GM19455 (cell line): ENCODE data around the gene DGCR8.
"Not testable (repeated sequence)": the region's sequence is repeated elsewhere in the genome, so short reads cannot be mapped to it uniquely, and the experiment has no call there.

Experiments
- ATAC-seq: cut with Tn5 transposase; IDR thresholded peaks from one replicate; pipeline ENCODE4 v1.9.1; 2021; ENCODE audit not compliant: unreplicated experiment

Gene DGCR8

DNA sequence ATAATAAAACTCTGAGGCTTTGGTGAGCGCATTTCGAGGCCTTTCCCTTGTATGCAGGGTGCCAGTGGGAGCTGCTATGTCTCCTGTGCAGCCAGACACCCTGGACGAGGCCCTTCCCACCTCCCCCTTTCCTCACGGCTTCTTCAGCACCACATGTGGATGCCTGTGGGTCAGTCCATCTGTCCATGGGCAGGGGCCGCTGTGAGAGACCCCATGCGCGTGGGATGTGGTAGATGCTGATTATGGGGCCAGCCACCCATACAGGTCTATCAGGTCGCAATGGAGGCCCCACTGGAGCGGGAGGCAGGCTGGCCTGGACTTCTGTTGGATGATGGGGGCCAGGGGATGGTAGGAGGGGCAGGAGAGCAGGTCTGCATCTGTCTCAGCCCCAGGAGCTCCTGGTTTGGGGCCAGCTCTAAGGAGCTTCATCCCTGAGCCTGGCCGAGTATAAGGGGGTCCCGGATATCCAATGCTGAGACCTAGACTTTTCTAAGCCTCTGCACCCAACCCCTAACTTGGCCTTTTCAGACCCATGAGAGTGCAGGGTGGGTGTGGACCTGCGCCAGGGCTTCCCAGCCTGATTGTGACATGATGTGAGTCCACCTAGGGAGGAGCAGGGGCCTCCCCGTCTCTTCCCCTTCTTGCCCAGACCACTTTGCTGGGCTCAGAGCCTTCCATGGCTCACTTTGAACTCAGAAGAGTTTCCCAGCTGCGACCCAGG, 14.0 kb upstream of the DGCR8 start:
- ATAC-seq: no peak

DNA sequence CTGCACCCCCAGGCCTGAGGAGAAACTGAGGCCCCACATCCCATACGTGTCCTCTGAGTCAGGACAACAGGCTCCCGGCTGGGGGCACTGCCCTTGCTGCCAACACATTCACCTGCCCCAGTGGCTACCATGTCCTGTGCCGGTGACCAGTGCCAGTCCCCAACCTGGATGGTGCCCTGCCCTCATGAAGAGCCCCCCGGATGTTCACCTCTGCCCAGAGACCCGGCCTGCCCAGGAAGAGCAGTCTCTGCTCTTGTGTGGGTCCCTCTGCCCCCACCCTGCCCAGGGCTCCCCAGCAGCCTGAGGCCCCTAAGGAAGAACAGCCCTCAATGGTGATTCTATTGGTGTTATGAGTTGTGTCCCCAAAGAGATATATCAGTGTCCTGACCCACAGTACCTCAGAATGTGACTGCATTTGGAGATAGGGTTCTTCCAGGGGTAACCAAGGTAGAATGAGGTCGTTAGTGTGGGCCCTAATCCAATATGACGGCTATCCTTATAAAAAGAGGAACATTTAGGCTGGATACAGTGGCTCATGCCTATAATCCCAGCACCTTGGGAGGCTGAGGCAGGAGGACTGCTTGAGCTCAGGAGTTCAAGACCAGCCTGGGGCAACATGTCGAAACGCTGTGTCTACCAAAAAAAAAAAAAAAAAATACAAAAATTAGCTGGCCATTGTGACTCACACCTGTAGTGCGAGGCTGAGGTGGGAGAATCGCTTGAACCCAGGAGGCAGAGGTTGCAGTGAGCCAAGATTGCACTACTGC, 13.2 kb upstream of the DGCR8 start:
- ATAC-seq: no peak

DNA sequence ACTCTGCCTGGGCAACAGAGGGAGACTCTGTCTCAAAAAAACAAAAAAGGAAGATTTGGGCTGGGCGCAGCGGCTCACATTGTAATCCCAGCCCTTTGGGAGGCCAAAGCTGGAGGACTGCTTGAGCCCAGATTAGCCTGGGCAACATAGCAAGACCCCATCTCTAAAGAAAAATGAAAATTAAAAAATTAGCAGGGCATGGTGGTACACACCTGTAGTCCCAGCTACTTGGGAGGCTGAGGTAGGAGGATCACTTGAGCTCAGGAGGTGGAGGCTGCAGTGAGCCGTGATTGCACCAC, 12.7 kb upstream of the DGCR8 start:
- not testable (repeated sequence) for ATAC-seq

DNA sequence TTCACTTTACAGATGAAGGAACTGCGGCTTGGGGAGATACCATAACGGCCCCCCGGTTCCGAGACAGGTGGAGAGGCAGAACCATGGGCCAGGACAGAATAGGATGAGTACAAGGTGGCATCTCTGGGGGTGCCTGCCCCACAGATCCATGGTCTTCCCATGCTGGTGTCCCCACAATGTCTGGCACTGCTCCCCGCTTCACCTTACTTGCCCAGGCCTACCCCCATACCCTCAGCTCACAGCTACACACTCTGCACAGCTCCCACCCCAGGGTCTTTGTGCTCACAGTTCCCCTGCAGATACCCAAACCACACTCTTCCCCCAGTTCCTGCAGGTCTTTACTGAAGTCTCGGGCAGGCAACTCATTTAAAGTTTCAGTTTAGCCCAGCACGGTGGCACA, 11.4 kb upstream of the DGCR8 start:
- no peak for ATAC-seq

DNA sequence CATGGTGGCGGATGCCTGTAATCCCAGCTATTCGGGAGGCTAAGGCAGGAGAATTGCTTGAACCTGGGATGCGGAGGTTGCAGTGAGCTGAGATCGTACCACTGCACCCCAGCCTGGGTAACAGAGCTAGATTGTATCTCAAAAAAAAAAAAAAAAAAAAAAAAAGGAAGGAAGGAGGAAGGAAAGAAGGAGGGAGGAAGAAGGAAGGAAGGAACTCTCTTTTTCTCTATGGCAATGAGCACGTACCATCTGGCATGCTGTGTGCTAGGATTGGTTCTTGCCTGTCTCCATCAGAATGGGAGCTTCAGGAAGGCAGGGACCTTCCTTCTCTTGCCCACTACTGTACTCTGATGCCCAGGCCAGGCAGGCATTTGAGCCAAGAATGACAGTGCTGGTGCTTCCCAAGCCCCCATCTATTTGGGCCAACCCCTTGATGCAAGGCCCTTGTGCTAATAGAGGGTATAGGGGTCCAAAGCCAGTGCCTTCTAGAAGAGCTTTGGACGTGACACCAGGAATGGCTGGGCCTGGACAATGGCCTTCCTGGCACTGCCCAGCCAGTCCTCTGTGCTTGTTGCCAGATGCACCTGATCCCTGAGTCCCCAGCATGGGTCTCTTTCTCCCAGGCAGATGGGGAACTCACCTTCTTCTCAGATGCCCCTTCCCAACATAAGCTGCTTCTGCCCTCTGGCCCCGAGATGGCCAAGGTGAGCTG, 10.6 kb upstream of the DGCR8 start:
- ATAC-seq: no peak

DNA sequence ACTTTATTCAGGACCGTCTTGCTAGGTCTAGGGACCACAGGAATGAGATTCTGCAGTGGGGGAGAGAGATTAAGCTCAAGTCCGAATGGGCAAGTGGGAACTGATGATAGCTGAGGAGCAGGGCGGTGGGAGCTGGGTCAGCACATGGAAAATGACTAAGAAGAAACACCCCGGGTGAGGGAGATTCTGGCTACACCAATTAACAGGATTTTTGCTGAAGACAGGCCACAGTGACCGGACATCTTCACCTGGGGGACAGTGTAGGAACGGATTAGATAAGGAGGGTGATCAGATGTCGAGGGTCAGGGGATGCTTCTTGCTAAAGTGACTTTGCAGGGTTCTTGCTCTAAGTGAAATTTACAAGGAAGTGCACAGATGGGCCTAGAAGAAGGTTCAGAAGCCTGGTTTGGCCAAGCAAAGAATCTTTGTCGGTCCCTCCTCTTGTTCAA, 8.5 kb upstream of the DGCR8 start:
- no peak for ATAC-seq

DNA sequence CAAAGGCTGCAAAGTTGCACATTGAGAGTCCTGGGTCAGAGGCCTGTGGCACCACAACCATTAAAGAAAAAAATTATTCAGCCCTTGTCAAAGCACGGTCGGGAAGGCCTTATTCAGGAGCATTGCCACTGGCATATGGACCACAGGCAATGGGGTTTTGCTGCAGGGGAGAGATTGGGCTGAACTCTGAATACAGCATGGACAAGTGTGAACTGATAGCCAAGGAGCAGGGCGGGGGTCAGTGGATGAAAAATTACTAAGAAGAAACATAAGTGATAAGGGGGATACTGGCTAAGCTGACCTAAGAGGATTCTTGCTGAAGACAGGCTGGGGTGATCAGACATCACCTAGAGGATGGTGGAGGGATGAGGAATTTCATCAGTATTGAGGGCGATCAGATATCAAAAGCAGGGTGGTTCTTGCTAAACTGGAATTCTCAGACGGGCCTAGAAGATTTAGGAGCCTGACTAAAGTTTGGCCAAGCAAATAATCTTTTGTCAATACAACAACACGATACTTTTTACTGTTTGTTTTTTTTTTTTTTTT, 3.3 kb upstream of the DGCR8 start:
- ATAC-seq: no peak

DNA sequence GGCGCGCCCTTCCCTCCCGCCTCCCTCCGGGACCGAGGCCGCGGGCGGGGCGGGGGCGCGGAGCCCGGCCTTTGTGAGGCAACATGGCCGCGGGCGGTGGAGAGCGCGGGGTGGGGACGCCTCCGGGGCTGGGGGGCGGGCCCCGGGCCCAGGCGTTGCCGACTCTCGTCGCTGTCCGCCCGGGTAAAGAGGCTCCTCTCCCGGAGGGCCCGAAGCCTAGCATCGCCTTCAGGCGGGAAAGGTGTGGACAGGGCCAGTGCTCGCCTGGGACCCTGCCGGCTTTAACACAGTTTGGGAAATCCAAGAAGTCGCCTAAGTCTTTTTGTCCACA, 369 bp downstream of the DGCR8 start:
- ATAC-seq: peak; percentile 67

DNA sequence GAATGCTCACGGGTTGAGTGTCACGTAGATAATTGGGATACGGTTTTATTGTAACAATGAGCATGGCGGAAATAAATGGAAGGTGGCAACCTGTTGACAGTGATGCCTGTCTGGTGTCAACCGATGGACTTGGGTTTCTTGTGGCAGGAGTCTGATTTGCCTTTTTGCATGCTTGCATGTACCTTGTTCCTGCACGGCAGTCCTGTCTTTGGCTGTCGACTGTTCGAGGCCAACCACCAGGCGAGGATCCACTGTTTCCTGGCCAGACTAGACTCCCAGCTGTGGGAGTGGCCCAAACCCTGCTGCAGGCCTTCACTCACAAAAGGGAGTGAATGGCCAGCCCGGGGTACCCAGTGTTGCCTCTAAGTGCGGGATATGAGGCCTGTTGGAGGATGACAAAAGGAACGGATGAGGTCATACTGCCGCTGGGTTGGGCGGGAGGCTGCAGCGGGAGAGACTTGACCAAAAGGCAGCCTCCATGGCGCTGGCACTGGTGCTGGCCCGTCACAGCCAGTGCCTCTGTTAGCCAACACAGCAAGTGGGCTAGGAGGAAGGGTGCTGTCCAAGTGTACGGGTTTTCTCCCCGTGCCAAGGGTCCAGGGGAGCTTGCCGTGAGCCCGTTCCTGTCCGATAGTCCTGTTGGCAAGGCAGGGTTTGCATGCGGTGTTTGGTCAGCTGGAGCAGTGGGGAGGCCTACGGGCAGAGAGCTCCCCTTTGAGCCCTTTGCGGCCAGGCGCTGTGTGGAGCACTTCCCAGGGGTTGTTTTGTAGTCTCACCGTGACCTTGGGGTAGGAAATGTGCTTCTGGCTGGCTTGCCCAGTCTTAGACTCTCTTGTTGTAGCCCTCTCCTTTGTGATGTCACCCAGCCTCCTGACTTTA, 974 bp downstream of the DGCR8 start:
- no peak for ATAC-seq

DNA sequence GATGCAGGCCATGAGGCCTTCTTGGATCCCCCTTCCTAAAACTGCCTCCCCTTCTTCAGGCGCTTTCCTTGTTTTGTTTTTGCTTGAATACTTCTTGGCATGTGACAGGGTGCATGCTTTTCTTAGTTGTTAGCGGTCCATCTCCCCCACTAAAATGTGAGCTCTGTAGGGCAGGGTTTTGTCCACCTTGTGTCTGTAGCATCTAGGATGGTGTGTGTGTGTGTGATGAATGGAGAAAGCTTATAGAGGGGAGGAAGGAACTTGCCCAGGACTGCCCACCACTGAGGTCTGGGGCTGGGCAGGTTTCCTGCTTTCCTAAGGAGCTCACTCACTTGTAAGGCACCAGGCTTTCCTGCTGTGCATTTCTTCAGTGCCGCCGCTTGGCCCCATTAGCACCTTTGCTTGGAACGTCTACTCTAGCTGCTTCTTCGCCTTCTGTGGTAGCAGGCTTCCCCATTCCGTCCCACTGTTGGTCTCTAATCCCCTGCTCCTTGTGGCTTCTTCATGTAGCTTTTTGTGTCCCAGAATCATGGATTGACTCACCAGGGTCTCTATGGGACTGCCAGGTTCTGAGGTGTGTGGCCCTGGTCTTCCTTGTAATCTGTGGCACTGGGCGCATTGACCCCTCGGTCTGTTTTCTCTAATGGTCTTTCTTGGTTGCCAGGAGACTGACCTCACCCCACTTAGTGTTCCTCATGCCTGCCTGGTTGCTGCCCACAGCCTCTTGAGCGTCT, 3.3 kb downstream of the DGCR8 start:
- ATAC-seq: no peak

DNA sequence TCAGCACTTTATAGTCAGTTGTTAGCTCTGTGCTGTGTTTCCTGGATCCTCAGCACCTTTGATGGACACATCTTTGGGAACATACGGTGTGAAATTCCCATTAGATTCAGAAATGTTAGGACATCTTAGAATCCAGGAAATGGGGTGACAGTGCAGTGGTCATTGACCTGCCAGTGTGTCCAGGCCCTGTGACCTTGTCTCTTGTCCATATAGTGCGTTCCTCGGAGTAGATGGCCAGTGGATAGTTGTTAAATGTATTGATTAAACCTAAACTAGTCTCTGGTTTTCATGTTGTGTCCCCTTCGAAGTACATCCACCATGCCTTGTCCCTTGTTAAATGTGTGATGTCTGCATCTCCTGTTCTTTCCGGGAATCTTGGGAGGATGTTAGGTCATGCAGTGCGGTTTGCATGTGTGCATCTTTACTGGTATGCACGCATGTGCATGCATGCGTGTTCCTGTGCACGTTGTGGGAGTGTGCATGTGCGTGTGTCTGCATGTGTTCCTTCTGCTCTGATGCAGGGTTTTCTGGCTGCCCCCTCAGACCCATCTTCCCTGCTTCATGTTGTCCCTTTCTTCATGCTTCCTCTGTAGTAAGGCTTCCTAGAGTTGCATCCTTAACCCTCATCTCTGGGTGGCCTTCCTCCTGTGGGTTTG, 4.0 kb downstream of the DGCR8 start:
- ATAC-seq: no peak

DNA sequence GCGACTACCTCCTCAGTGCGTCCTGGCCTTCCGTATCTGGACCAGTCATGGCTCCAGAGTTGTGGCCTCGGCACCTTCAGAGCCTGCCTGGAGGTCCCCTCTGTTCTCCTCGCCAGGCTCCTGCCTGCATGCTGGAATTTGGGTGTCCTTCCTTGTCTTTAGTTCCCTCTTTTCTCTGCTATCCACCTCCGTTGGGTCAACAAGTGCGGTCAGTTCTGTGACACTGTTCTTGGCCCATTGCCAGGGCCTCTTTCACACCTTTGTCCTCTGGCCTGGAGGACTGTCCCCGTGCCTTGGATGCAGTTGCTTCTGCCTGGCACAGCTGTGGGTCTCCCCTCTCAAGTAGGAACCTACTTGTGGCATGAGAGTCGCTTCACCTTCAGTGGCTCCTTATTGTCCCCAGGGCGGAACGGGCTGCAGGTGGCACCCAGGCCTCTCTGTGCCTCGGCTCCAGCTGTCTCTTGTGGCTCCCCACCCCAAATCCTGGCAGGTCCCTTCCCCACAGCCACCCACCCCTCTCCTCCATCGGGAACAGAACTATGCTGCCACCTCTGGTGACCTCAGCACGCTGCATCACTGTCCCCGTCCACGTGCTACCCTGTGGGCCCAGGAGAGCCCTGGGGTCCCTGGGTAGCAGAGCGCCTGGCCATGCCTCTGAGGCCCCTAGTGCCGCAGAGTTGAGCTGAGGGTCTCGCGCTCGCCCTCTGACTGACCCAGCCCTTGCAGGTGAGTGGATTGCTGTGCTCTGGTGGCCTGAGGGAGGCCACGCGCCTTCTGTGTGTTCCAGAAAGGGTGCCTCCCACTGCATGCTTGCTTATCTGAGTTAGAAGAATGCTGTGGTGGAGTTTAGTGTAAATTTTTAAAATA, 4.7 kb downstream of the DGCR8 start:
- no peak for ATAC-seq

DNA sequence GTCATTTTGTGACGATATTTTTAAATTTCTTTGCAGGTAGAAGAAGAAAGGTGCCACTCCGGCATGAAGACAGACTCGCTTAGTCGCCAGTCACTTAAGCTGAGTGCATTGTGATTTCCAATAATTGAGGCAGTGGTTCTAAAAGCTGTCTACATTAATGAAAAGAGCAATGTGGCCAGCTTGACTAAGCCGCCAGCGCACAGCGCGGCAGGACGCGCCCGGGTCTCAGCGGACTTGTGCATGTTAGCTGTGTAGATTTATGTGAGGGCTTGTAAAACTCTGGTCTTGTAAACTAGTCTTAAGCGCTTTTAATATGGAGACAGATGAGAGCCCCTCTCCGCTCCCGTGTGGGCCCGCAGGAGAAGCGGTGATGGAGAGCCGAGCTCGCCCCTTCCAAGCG, 5.6 kb downstream of the DGCR8 start:
- no peak for ATAC-seq

DNA sequence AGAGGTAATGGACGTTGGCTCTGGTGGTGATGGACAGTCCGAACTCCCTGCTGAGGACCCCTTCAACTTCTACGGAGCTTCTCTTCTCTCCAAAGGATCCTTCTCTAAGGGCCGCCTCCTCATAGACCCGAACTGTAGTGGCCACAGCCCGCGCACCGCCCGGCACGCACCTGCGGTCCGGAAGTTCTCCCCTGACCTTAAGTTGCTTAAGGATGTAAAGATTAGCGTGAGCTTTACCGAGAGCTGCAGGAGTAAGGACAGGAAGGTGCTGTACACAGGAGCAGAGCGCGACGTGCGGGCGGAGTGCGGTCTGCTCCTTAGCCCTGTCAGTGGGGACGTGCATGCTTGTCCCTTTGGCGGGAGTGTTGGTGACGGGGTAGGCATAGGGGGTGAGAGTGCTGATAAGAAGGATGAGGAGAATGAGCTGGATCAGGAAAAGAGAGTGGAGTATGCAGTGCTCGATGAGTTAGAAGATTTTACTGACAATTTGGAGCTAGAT, 6.1 kb downstream of the DGCR8 start:
- no peak for ATAC-seq

DNA sequence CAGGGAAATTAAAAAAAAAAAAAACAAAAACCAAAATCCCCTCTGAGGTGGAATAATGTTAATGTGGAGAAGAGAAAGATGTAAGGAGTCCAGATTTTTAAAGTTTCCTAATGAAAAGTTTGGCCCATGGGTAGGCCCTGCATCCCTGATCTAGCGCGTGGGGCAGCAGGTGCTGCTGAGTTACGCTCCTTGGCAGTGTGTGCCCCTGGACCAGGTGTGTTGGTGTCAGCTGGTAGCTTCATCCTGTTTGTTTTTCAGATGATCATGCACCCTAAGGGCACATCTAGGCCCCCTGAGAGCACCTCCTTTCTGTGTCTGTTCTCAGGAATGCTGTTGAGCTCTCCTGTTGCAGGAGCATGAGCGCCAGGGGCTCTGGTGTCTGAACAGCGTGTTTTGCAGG, 6.7 kb downstream of the DGCR8 start:
- ATAC-seq: no peak

DNA sequence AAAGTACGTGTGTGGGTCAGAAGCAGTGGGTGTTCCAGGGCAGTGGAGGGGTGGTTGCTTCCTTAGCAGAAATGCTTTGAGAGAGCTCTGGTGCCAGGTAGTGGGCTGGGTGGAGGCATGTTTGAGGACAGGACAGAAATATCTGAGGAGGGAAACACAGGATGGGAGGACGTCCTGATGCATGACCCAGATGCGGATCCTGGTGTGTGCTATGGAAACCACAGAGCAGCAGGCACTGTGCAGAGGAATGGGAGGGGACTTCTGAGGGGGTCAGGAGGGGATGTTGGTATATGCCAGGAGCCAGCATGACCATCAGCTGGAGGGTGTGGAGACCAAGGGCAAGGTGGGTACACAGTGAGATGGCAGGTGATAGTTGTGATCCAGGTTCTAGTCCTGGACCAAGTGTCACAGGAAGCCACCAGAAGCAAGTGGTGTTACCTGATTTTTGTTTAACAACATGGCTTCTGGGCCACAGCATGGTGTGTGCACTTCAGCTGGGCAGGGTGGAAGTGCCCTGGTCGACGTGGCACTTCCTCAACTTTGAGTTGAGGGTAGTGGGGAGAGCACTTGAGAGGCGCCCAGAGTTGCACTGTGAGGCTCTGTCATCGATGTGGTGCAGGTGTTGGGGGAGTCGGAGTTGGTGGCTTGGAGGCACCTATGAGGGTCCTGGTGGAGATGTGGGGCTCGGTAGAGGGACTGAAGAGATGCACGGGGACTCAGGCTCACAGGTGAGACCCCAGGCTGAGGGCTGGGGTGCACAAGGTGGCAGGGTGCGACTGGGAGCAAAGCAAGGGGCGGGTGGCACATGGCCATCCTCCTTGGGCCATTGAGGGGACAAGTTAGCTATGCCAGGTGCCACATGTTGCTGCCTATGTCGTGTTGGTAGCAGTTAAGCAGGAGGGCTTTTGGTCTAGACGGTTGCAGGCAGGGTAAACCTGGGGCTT, 7.5 kb downstream of the DGCR8 start:
- ATAC-seq: no peak

DNA sequence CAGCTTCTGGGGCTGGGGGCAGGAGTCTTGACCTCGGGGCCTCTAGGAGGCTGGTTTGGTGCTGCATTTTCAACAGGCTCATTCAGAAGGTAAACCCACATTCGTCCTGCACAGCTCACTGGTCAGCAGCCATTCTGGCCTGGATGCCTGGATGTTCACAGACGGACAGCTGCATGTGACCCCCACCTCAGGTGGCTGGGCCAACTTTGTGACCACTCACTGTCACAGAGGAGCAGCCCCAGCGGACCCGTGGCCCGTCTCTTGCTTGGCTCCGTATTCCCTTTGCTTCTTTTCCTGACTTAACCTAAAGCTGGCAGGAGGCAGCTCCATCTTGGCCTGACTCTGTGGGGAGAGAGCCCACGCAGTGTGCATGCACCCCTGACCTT, 8.2 kb downstream of the DGCR8 start:
- no peak for ATAC-seq
